Upper lobe of left lung (tissue), 4 donors: ENCODE results near the gene NOS1AP.

Experiments
- EP300 ChIP-seq, 4 donors: sonication (generic); formaldehyde crosslinking; IDR thresholded peaks; one replicate each; pipeline ENCODE4 v1.5.1; 2017; ENCODE audit warnings: antibody characterized with exemption in 4 of 4, control low read depth in 2 of 4
- POLR2A ChIP-seq, 4 donors: fragments of 450-650 bp; IDR thresholded peaks; one replicate each; pipeline ENCODE4 v1.5.1; 2016 to 2017; ENCODE audit warnings: antibody characterized with exemption in 4 of 4, mild to moderate bottlenecking in 2 of 4
- POLR2AphosphoS5 ChIP-seq, 2 donors: sonication (generic); formaldehyde crosslinking; IDR thresholded peaks; one replicate each; pipeline ENCODE4 v1.5.1; 2017; ENCODE audit warnings: antibody characterized with exemption in 2 of 2
- TF ChIP-seq, protein P1 (sequence below), 6 experiments: fragments of 450-650 bp in 4 of 6; fragments of 200-600 bp in 2 of 6; sonication (generic) in 2 of 6; IDR thresholded peaks; one replicate each; pipeline ENCODE4 v1.5.1; 2016 to 2019; ENCODE audit warnings: antibody characterized with exemption in 6 of 6

- TF ChIP-seq POLR2A (IDR thresholded peaks at IDR 0.05) (no peak), POLR2AphosphoS5 (IDR thresholded peaks at IDR 0.05) (no peak), EP300 (IDR thresholded peaks at IDR 0.05) (no peak)
- TF ChIP-seq, protein P1, sequence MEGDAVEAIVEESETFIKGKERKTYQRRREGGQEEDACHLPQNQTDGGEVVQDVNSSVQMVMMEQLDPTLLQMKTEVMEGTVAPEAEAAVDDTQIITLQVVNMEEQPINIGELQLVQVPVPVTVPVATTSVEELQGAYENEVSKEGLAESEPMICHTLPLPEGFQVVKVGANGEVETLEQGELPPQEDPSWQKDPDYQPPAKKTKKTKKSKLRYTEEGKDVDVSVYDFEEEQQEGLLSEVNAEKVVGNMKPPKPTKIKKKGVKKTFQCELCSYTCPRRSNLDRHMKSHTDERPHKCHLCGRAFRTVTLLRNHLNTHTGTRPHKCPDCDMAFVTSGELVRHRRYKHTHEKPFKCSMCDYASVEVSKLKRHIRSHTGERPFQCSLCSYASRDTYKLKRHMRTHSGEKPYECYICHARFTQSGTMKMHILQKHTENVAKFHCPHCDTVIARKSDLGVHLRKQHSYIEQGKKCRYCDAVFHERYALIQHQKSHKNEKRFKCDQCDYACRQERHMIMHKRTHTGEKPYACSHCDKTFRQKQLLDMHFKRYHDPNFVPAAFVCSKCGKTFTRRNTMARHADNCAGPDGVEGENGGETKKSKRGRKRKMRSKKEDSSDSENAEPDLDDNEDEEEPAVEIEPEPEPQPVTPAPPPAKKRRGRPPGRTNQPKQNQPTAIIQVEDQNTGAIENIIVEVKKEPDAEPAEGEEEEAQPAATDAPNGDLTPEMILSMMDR (IDR thresholded peaks at IDR 0.05) = no peak
These were observed 298.3 kb downstream of the NOS1AP start for GRCh38 chr1:162367772-162368171.
